ENCODE results near the gene C11orf16.

The C11orf16 gene

DNA sequence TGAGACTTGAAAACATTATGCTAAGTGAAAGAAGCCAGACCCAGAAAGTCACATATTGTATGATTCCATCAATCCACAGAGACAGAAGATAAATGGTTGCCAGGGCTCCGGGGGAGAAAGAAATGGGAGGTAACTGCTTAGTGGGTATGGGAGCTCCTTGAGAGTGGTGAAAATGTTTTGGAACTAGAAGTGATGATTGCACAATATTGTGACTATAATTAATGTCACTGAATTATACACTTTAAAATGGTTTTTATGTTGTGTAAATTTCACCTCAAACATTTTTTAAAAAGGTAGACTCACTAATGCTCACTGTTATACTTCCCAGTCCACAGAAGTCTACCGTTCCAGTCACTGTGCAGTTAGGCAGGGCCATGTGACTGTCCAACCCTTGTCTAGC lies 54.0 kb downstream of the C11orf16 start:
- DNase-seq = no peak

DNA sequence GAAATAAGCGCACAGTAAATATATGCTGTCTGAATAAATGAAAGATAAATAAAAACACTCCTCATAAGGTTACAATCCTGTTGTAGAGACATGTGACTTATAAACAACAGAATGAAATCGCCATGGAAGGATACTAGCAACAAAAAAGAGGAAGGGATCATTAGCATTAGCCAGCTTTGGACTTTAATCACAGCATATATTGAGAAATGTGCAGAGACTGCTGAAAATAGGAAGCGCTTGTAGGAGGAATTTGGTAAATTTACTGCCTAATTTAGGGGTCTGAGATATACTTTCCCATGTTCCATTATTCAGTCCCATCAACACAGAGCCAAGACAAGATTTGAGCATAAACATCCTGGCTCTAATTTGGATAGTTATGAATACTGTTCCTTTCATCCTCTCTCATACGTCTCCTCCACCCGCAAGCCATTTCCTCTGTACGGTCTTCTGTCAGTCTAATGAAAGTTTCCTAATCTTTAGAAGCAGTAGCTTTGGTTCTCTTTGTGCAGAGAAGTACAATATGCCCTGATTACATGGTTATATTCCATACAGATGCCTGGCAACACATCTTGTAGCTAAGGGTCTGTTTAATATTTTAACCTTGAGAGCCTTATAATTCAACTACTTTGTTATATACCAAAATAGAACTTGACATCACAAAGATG lies 58.9 kb downstream of the C11orf16 start:
- DNase-seq = no peak

DNA sequence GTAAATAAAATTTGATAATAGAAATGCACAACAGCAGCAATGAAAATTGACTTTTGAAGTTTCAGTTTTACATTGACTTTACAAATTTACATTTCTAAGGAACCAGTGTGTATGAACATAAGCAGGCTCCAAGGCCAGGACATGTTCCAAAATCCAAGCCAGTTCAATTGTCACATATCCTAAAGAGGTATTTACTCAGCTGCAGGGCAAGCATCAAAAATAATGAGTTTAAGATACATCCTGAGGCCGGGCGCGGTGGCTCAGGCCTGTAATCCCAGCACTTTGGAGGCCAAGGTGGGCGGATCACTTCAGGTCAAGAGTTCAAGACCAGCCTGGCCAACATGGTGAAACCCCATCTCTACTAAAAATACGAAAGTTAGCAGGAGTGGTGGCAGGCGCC lies 60.8 kb downstream of the C11orf16 start:
- no peak for DNase-seq

DNA sequence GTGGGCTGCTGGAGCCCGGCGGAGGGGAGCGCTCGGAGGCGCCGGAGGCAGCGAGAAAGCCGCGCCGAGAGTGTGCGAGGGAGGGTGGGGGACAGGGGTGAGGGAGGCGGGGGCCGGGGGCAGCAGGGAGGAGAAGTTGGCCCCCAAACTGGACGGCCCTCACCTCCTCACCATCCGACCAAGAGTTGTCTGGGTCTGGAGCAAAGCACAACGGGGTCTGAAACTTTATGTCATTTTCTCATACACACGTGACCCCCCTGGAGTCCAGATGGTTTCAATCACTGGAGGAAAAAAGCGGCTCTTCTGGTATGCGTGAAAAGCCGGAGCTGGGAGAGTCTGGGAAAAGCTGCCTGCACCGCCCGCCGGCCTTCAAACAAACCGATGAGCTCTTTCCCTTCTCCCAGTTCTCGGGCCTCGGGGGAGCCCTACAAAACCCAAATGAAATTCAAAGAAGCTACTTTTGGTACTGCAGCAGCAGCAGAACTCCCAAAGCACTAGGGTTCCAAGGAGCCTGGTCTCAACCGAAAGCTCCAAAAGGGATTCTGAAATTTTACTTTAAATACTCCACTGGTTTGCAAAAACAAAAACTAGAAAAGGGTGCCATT lies 61.5 kb downstream of the C11orf16 start:
- no peak for DNase-seq

DNA sequence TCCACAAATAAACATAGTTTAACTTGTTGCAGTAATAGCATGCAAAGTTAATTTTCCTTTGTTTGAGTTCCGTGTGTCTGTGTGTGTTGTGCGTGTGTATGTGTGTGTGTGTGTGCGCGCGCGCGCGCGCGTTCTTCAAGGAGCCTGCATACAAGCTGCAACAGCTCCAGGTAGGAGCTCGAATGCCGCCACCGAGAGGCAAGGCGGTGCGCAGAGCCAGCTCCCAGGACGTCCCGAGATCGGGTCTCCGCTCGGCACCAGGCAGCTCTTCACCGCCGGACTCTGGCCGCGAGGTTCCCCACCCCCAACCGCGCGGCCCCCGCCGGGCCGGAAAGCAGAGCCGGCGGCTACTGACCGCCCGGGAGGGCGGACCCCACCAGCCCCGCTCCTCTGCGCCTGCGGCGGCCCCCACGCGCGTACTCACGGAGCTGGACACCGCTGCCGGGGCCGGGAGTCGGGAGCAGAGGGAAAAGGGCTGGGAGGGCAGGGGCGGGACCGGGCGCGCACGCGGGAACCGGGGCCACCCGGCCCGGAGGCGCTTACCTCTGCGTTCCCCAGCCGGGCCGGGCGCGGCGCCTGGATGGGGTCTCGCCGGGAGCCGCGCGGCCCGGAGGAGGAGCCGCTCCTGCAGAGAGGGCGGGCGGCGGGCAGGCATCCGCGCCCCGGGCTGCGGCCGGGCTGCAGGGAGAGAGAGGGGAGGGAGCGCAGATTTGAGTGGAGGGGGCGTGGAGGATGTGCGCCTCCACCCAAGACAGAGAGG lies 62.2 kb downstream of the C11orf16 start:
- DNase-seq = peak; percentile 14
